GM08714 (cell line): Measurements from ENCODE around the gene GFRA3.
"Not testable (repeated sequence)": the region's sequence is repeated elsewhere in the genome, so short reads cannot be mapped to it uniquely, and the experiment has no call there.

Source experiments
- H3K4me3 ChIP-seq: fragments of 200-500 bp; sonication (Bioruptor generic); 2 replicates; pipeline ENCODE4 v1.5.1; 2014; ENCODE audit warnings: mild to moderate bottlenecking, low read length, inconsistent platforms
- ZNF274 ChIP-seq: IDR thresholded peaks from 2 replicates; pipeline ENCODE4 v1.6.1; 2012; ENCODE audit warnings: mild to moderate bottlenecking, low read depth, low read length

The GFRA3 gene

DNA sequence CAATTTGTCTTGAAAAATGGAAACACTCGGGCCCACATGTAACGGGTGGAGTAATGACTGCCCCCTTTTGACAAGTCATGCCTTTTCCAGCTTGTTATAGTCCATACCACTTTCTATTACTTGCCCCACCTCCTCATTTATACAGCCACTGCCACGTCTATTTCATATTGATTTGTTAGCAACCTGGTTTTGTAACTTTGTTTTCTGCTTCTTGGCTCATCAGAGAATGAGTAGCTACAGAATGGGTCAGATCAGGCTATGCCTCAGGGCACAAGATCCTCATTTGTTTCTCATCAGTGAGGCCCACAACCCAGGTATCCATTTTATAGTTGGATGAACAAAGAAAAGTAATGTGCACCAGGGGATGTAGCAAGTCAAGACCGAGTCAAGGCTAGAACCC lies 1.7 kb downstream of the GFRA3 start:
- no peak for TF ChIP-seq ZNF274

DNA sequence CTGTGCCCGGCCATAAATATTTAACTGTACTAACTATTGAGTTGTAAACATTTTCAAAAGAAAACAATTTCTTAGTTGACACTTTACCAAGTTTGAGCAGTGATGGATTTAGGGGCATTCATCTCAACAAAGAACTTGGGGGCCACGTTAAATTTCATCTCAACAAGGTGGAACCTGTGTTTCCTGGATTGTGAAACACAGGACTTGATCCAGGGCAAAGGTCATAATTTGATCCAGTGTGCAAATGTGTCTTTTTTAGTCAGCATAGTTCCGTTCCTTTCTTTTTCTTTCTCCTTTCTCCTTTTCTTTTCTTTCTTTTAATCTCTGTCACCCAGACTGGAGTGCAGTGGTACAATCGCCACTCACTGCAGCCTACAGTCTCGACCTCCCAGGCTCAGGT lies 3.1 kb downstream of the GFRA3 start:
- TF ChIP-seq ZNF274, result no peak
- no peak overlapping the region for H3K4me3 ChIP-seq

More for the DNA sequence above, 1.7 kb downstream of the GFRA3 start:
- H3K4me3 ChIP-seq, result no peak overlapping the region

DNA sequence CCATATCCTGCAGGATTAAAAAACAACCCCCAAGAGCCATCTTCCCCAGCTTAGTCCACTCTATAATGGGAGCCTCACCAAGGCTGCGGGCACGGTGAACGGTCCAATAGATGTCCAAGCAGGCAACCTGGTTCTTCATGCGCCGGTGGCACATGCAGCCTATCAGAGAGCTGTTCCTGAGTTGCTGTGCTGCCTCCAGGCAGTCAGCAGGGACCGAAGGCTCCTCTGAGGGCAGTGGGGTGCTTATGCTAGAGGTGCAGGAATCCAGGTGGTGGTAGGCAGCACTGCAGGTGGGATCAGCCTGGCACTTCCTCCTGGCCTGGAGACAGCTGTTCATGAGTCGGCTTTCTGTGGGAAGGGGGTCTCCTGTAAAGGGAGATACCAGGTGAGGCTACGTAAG lies 10.2 kb downstream of the GFRA3 start:
- no peak for TF ChIP-seq ZNF274
- no peak overlapping the region for H3K4me3 ChIP-seq

DNA sequence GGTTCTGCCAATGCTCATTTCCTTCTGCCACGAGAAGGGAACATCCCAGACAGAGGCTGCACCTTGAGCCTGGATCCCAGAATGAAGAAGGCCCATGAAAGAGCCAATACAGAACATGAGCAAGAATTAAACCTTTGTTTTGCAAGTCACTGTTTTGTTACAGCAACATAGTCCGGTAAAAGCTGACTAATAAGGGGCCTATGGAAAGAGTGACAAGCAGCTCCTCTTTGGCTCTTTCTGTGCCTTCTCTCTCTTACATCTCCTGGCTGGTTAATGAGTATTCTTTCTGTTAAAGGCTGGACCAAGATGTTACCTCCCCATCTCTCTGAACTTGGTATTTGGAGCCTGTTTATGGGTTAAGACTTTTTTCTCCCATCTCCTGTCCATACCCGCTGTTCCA lies 10.8 kb downstream of the GFRA3 start:
- TF ChIP-seq ZNF274, result no peak
- no peak overlapping the region for H3K4me3 ChIP-seq

DNA sequence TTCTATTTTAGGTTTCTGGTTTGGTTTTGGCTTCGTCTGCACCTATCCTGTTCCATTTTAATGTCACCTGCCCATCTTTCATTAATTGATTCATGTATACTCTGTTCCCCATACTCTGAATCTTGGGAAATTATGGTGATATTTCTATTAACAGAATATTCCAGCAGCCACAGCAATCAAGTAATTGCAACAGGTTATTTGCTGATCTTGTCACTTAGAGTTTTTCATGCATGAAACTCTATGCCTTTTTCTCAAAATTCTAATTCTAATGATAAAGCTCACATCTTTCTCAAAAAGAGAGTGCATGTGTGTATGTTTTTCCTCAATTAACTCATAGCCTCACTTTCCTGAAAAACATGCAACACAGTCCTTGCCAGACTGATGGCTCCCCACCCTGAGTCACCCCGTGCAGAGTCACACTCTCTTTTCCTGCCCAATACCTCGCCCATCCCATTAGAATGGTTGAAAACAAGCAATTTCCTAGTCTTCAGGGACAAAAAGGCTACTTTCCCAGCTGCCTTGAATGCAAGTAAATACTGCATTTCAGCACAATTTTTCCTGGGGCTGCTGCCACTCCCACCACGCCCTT lies 15.6 kb downstream of the GFRA3 start:
- H3K4me3 ChIP-seq, result no peak overlapping the region
- no peak for TF ChIP-seq ZNF274

DNA sequence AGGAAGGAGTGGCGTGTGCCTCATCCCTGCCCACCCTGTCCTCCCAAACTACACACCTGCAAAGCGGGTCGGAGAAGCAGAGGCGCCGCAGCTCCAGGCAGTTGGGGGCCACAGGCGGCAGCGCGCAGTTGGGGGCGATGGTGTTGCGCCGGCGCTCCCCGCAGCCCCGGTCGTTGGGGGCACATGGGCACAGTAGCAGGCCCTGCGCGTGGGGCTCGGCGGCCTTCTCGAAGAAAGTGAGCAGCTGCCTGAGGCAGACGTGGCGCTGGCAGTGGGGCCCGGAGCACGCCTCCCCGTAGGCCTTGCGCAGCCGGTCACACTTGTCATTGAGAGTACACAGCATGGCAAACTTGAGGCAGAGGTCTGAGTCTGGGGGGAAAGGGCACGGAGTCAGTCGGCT lies 16.8 kb downstream of the GFRA3 start:
- no peak overlapping the region for H3K4me3 ChIP-seq
- no peak for TF ChIP-seq ZNF274

DNA sequence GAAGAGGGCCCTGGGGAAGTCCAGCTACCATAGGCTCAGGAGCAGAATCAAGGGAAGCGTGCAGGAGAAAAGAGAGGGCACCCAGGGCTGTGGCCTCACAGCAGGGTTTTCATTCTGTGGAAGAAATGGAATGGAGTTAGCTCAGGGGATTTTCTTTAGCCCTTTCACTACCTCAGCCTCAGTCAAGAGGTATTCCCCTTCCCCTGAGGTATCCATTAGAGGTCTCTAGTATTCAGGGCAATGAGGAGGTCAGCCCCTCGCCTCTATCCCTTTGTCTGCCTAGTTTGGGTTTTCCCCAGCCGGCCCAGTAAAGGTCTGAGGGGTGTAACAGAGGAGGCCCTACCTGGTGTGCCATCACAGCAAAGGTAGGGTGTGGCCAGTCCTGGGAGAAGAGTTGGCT lies 21.5 kb downstream of the GFRA3 start:
- no peak overlapping the region for H3K4me3 ChIP-seq
- no peak for TF ChIP-seq ZNF274

DNA sequence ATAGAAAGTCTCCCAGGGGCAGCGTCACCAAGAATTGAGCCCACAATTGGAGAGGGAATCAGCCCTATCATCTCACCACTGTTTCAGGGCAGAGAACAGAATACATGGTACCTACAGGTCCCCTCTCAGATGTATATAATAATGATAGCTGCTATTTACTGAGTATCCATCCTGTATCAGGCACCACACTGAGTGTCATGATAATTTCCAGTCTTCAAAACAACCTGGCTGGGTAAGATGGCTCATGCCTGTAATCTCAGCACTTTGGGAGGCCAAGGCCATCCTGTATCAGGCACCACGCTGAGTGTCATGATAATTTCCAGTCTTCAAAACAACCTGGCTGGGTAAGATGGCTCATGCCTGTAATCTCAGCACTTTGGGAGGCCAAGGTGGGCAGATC lies 26.6 kb downstream of the GFRA3 start:
- not testable (repeated sequence) for H3K4me3 ChIP-seq

DNA sequence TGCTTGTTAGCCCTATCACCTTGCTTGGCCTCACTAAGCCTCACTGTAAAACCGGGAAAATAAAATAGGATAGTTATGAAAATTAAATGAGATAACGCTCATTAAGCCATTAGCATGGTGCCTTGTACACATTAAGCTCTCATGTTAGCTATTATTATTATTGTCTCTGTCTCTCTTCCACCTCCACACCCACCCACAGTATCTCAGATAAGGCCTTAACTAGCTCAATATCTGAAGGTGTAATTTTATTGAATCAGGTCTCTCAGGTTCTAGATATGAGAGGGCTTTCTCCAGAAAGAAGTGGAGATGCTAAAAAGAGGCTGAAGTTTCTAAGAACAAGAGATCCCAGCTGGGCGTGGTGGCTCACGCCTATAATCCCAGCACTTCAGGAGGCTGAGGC lies 27.6 kb downstream of the GFRA3 start:
- TF ChIP-seq ZNF274, result no peak
- H3K4me3 ChIP-seq, result no peak overlapping the region

DNA sequence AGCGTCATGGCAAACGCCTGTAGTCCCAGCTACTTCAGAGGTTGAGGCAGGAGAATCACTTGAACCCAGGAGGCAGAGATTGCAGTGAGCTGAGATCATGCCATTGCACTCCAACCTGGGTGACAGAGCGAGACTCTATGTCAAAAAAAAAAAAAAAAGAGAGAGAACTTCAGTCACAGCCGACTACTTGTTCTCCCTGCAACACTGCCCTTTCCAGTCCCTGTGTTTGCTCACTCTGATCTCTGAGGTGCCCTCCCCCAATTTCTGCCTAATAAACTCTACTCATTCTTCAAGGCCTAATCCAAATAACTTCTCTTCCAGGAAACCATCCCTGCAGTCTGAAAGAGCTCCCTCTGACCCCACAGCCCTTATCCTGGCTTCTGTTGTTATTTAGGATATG lies 28.1 kb downstream of the GFRA3 start:
- no peak overlapping the region for H3K4me3 ChIP-seq
- no peak for TF ChIP-seq ZNF274

DNA sequence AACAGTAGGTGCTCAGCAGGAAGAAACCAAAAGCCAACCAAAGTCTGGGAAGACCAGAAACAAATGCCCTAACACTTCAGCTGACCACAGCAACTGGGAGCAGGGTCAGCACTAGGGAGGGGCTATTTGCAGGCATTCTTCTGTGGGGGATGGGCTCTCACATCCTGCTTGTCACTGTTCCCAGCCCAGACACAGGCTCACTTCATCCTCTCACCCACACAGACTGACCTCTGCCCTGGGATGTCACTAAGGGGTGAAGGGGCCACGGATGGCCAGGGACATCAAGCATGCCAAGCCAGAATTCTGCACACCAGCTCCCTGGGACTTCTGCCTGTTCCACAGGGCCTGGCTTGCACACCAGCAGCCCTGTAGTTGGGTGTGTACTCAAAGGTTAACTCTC lies 28.7 kb downstream of the GFRA3 start:
- TF ChIP-seq ZNF274, result no peak
- H3K4me3 ChIP-seq, result no peak overlapping the region

DNA sequence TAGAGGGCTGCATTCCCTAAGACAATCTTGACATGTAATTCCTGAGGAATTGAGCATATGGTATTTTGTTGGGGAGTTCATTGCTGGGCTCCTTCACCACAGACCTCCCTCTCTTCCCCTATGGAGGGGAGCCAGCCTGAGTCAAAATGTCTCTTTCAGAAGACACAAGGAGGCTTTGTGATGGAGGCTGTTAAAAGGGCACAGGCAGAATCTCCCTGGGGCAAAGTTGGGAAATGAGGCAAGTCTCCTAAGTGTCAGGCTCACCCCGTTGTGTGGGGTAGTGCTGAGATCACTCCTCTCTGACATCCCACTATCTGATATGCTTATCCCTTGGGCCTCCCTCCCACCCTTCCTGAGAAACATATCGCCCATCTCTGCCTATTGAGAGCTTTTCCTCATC lies 30.6 kb downstream of the GFRA3 start:
- TF ChIP-seq ZNF274, result no peak
- no peak overlapping the region for H3K4me3 ChIP-seq

DNA sequence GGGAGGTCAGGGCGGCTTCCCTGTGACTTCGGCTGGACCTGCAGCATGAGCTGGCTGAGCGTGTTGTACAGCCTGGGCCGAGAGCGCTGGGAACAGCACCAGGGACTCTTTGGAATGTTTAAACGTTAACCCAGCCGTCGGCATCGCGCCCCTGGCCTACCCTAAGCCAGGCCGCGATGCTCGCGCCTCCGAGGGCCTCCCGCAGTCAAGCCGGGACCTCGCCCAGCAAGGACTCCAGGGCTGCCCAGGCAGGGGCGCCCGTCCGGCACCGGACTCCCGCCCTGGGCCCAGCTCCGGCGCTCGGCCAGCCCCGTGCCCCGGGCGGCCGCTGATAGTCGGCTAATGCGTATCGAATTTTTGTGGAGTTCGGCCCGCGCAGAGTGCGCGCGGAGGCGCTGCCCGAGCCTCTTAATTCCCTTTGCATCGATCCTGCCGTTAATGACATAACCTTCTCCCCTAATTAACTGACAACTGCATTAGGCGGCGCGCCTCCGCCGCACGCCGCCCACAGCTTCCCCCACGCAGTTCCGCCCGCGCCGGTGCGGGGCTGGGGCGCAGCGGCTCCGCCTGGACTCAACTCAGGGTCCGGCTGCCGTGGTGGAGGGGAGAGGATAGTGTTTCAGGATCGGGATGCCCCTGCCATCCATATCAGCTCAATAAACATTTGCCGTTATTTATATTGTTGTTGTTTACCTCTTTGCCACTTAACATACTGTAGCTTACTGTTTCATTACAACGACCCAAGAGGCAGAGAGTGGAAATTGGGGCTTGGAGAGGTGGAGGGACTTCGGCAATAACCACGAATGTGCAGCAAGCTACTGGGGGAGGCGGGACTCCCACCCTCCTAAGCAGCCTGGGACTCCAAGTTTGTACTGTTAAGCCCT lies 32.5 kb downstream of the GFRA3 start:
- peak overlapping the region; percentile 33; the same call in 1 of the 2 replicates for H3K4me3 ChIP-seq
- TF ChIP-seq ZNF274, result no peak

DNA sequence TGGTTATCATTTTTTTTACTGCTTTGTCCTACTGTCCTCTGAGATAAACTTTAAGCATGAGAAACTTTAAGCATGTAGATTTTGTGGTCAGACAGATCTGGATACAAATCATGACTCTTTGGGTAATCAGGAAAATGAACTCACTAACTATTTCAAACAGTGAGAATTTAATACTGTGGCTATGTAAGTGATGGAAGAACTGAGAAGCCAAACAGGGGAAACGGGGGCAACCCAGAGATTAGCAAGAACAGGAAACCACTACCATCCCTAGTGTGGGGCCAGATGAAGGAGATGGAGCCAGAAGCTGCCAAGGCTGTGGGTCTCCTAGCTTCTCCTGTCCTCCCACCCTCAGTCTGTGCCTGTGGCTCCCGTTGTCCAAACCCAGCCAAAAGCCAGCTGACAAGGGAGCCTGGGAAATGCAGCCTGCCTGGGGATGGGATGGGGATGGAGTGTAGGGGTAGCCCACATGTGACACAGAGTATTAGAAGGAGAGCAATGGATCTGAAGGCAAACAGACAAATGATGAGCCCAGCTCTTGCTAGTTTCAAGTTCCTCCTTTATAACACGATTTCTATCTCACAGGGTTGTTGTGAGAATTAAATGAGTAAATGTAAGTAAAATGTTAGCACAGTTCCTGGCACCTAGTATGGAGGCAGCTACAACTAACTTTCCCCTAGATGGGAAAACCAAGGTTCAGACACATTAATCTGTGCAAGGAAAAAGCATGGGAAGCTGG lies 33.6 kb downstream of the GFRA3 start:
- no peak overlapping the region for H3K4me3 ChIP-seq
- TF ChIP-seq ZNF274, result no peak

DNA sequence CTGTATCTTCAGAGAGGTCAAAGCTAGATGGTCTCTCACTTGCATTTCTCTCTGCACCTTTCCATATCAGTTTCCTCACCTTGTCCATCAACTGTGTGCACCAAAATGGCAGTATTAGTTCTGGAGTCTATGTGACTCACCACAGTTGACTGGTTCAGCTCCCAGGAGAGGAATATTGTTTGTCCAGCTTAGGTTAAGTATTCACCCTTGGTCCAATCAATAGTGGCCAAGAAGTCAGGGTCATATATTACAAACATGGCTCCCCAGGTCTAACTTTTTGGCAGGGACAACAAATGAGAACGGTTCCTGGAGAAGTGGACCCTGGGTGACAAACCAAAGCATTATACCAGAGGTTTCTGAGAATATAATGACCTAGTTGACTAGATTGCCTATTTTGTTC lies 36.4 kb downstream of the GFRA3 start:
- TF ChIP-seq ZNF274, result no peak

DNA sequence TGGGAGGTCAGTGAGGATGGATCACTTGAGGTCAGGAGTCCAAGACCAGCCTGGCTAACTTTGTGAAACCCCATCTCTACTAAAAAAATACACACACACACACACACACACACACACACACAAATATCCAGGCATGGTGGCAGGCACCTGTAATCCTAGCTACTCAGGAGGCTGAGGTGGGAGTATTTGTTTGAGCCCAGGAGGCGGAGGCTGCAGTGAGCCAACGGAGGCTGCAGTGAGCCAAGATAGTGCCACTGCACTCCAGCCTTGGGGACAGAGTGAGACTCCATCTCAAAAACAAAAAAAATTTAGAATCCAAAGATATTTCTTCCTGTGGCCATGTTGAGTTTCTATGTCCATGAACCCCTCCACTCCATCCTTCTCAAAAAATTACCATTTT lies 39.8 kb downstream of the GFRA3 start:
- H3K4me3 ChIP-seq, result no peak overlapping the region
- no peak for TF ChIP-seq ZNF274

More for the DNA sequence above, 36.4 kb downstream of the GFRA3 start:
- no peak overlapping the region for H3K4me3 ChIP-seq
